22Rv1 (cell line): Measurements from ENCODE around the gene KDM4B.

Source experiments
- ZFX ChIP-seq: fragments of 450-650 bp; IDR thresholded peaks from 2 replicates; pipeline ENCODE4 v1.6.1; 2017; ENCODE audit warnings: antibody characterized with exemption, borderline replicate concordance
- TF ChIP-seq, protein P1 (sequence below): fragments of 450-650 bp; IDR thresholded peaks from 2 replicates; pipeline ENCODE4 v1.5.1; 2017; ENCODE audit warnings: mild to moderate bottlenecking

DNA sequence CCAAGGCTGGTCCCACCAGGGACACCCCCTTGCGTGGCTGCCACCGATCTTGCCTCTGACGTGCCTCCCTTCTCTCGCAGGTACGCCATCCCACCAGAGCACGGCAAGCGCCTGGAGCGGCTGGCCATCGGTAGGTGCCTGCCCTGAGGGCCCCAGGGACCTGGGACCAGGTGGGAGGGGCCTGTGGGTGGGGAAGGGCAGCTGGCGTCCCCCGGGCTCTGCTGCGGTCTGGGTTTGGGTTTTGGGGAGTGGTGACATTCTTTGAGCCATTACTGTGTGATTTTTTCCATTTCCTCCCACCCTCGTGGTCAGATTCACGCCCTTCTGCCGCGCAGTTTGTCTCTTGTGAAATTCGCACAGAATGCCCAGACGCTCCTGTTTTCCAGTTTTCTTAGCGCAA is 102.0 kb downstream of the KDM4B start:
- TF ChIP-seq, protein P1, sequence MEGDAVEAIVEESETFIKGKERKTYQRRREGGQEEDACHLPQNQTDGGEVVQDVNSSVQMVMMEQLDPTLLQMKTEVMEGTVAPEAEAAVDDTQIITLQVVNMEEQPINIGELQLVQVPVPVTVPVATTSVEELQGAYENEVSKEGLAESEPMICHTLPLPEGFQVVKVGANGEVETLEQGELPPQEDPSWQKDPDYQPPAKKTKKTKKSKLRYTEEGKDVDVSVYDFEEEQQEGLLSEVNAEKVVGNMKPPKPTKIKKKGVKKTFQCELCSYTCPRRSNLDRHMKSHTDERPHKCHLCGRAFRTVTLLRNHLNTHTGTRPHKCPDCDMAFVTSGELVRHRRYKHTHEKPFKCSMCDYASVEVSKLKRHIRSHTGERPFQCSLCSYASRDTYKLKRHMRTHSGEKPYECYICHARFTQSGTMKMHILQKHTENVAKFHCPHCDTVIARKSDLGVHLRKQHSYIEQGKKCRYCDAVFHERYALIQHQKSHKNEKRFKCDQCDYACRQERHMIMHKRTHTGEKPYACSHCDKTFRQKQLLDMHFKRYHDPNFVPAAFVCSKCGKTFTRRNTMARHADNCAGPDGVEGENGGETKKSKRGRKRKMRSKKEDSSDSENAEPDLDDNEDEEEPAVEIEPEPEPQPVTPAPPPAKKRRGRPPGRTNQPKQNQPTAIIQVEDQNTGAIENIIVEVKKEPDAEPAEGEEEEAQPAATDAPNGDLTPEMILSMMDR: no peak
- TF ChIP-seq ZFX: no peak
